Dendritic cell treated with granulocyte-macrophage colony-stimulating factor and Interleukin-4, amounts not matched to agents 40 ng/mL and 50 ng/mL, for 4 days (primary cell): ENCODE data around the gene MCU.

Experiments
- H3K27ac Mint-ChIP-seq: one replicate; pipeline ENCODE4 v1.8.0; 2022; ENCODE audit warnings: mild to moderate bottlenecking, mixed read lengths
- H3K27me3 Mint-ChIP-seq: one replicate; pipeline ENCODE4 v1.8.0; 2022; ENCODE audit warnings: mild to moderate bottlenecking, mixed read lengths
- H3K36me3 Mint-ChIP-seq: one replicate; pipeline ENCODE4 v1.8.0; 2022; ENCODE audit warnings: low read depth, mixed read lengths
- H3K4me1 Mint-ChIP-seq: one replicate; pipeline ENCODE4 v1.8.0; 2022; ENCODE audit warnings: low read depth, mixed read lengths
- H3K4me3 Mint-ChIP-seq: one replicate; pipeline ENCODE4 v1.8.0; 2022; ENCODE audit warnings: mild to moderate bottlenecking, moderate library complexity, mixed read lengths
- H3K9me3 Mint-ChIP-seq: one replicate; pipeline ENCODE4 v1.8.0; 2022; ENCODE audit warnings: mixed read lengths
- intact Hi-C: fragments of 100-400 bp; cut with micrococcal nuclease; formaldehyde crosslinking; loops from one replicate; pipeline ENCODE4 v1.15.0; 2022

MCU gene

GRCh38 chr10:72801263-72801868 is 109.4 kb downstream of the MCU start:
- intact Hi-C loops: no loop called here
- Mint-ChIP-seq H3K27ac (no peak overlapping the region), H3K4me1 (peaks cover 7% of the 10 kb centered on the region), H3K36me3 (peaks cover 11% of the 10 kb centered on the region), H3K9me3 (no peaks in the 10 kb centered on the region), H3K27me3 (no peaks in the 10 kb centered on the region), H3K4me3 (no peak overlapping the region)

GRCh38 chr10:72802332-72802731 is 110.4 kb downstream of the MCU start:
- Mint-ChIP-seq H3K9me3 (no peaks in the 10 kb centered on the region), H3K36me3 (peaks cover 11% of the 10 kb centered on the region), H3K4me3 (no peak overlapping the region), H3K4me1 (peaks cover 7% of the 10 kb centered on the region), H3K27ac (no peak overlapping the region), H3K27me3 (no peaks in the 10 kb centered on the region)
- intact Hi-C loops: no loop called here

GRCh38 chr10:72802763-72803505 is 111.0 kb downstream of the MCU start:
- peak overlapping the region; percentile 25 for H3K27ac Mint-ChIP-seq
- H3K27me3 Mint-ChIP-seq: no peaks in the 10 kb centered on the region
- no peaks in the 10 kb centered on the region for H3K9me3 Mint-ChIP-seq
- H3K36me3 Mint-ChIP-seq: peaks cover 11% of the 10 kb centered on the region
- peaks cover 7% of the 10 kb centered on the region for H3K4me1 Mint-ChIP-seq
- no peak overlapping the region for H3K4me3 Mint-ChIP-seq
- intact Hi-C loops: no loop called here

GRCh38 chr10:72808001-72808400 is 116.1 kb downstream of the MCU start:
- intact Hi-C loops: no loop called here

GRCh38 chr10:72809006-72809405 is 117.1 kb downstream of the MCU start:
- peaks cover 19% of the 10 kb centered on the region for H3K4me1 Mint-ChIP-seq
- peaks cover 9% of the 10 kb centered on the region for H3K9me3 Mint-ChIP-seq
- intact Hi-C loops: no loop called here
- no peaks in the 10 kb centered on the region for H3K27me3 Mint-ChIP-seq
- no peak overlapping the region for H3K27ac Mint-ChIP-seq
- no peak overlapping the region for H3K4me3 Mint-ChIP-seq
- peaks cover 18% of the 10 kb centered on the region for H3K36me3 Mint-ChIP-seq

More at GRCh38 chr10:72808001-72808400, 116.1 kb downstream of the MCU start:
- H3K27ac Mint-ChIP-seq: no peak overlapping the region
- peaks cover 9% of the 10 kb centered on the region for H3K9me3 Mint-ChIP-seq
- no peak overlapping the region for H3K4me3 Mint-ChIP-seq
- peaks cover 22% of the 10 kb centered on the region for H3K4me1 Mint-ChIP-seq
- no peaks in the 10 kb centered on the region for H3K27me3 Mint-ChIP-seq
- peaks cover 18% of the 10 kb centered on the region for H3K36me3 Mint-ChIP-seq

GRCh38 chr10:72810976-72811375 is 119.0 kb downstream of the MCU start:
- intact Hi-C loops: no loop called here
- Mint-ChIP-seq H3K27me3 (no peaks in the 10 kb centered on the region), H3K9me3 (peaks cover 9% of the 10 kb centered on the region), H3K4me3 (no peak overlapping the region), H3K4me1 (peaks cover 19% of the 10 kb centered on the region), H3K36me3 (peaks cover 8% of the 10 kb centered on the region), H3K27ac (no peak overlapping the region)

- Mint-ChIP-seq H3K27ac (no peak overlapping the region), H3K4me3 (no peak overlapping the region), H3K36me3 (peaks cover 7% of the 10 kb centered on the region), H3K9me3 (peaks cover 9% of the 10 kb centered on the region), H3K27me3 (no peaks in the 10 kb centered on the region), H3K4me1 (peaks cover 19% of the 10 kb centered on the region)
- intact Hi-C loops: no loop called here
These were observed 120.4 kb downstream of the MCU start for GRCh38 chr10:72812415-72812752.

- Mint-ChIP-seq H3K36me3 (peaks cover 7% of the 10 kb centered on the region), H3K27me3 (no peaks in the 10 kb centered on the region), H3K4me1 (peaks cover 19% of the 10 kb centered on the region), H3K9me3 (peaks cover 9% of the 10 kb centered on the region), H3K4me3 (no peak overlapping the region), H3K27ac (no peak overlapping the region)
- intact Hi-C loops: no loop called here
These were observed 120.9 kb downstream of the MCU start for GRCh38 chr10:72812753-72813430.

- Mint-ChIP-seq H3K4me1 (peaks cover 19% of the 10 kb centered on the region), H3K4me3 (no peak overlapping the region), H3K27ac (no peak overlapping the region), H3K27me3 (no peaks in the 10 kb centered on the region), H3K9me3 (no peaks in the 10 kb centered on the region), H3K36me3 (no peaks in the 10 kb centered on the region)
- intact Hi-C loops: no loop called here
These were observed 122.3 kb downstream of the MCU start for GRCh38 chr10:72814099-72814790.

- Mint-ChIP-seq H3K27me3 (no peaks in the 10 kb centered on the region), H3K9me3 (no peaks in the 10 kb centered on the region), H3K4me1 (peaks cover 11% of the 10 kb centered on the region), H3K4me3 (no peak overlapping the region), H3K36me3 (no peaks in the 10 kb centered on the region), H3K27ac (no peak overlapping the region)
- intact Hi-C loops: no loop called here
These were observed 124.6 kb downstream of the MCU start for GRCh38 chr10:72816565-72816964.

- intact Hi-C loops: no loop called here
- H3K27ac Mint-ChIP-seq: no peak overlapping the region
- no peaks in the 10 kb centered on the region for H3K36me3 Mint-ChIP-seq
- no peaks in the 10 kb centered on the region for H3K27me3 Mint-ChIP-seq
- H3K9me3 Mint-ChIP-seq: no peaks in the 10 kb centered on the region
- H3K4me1 Mint-ChIP-seq: no peaks in the 10 kb centered on the region
- H3K4me3 Mint-ChIP-seq: no peak overlapping the region
These were observed 126.1 kb downstream of the MCU start for GRCh38 chr10:72818076-72818475.

- no peak overlapping the region for H3K4me3 Mint-ChIP-seq
- H3K27ac Mint-ChIP-seq: no peak overlapping the region
- no peaks in the 10 kb centered on the region for H3K9me3 Mint-ChIP-seq
- no peaks in the 10 kb centered on the region for H3K4me1 Mint-ChIP-seq
- no peaks in the 10 kb centered on the region for H3K27me3 Mint-ChIP-seq
- intact Hi-C loops: no loop called here
- H3K36me3 Mint-ChIP-seq: no peaks in the 10 kb centered on the region
These were observed 127.1 kb downstream of the MCU start for GRCh38 chr10:72819053-72819452.

- intact Hi-C loops: no loop called here
- Mint-ChIP-seq H3K27ac (no peak overlapping the region), H3K9me3 (no peaks in the 10 kb centered on the region), H3K4me3 (no peak overlapping the region), H3K27me3 (no peaks in the 10 kb centered on the region), H3K4me1 (no peaks in the 10 kb centered on the region), H3K36me3 (no peaks in the 10 kb centered on the region)
These were observed 129.7 kb downstream of the MCU start for GRCh38 chr10:72821606-72822005.

GRCh38 chr10:72822342-72822986 is 130.5 kb downstream of the MCU start:
- no peak overlapping the region for H3K4me3 Mint-ChIP-seq
- no peaks in the 10 kb centered on the region for H3K9me3 Mint-ChIP-seq
- intact Hi-C loops: no loop called here
- H3K36me3 Mint-ChIP-seq: no peaks in the 10 kb centered on the region
- no peaks in the 10 kb centered on the region for H3K27me3 Mint-ChIP-seq
- no peaks in the 10 kb centered on the region for H3K4me1 Mint-ChIP-seq
- no peak overlapping the region for H3K27ac Mint-ChIP-seq
